ENCODE results near the gene GPT2.

GRCh38 chr16:46898006-46898405, 13.8 kb downstream of the GPT2 start:
- TF ChIP-seq CTCF (conservative IDR thresholded peaks at IDR 0.05 in 1 of 2, IDR thresholded peaks at IDR 0.05 in 1 of 2; ENCODE audit: low read depth in 1 of 2, low read length in 2 of 2) (no peak), EZH2 (IDR thresholded peaks at IDR 0.05; ENCODE audit: low read length, missing control alignments) (no peak)

All from fibroblast of lung (primary cell).